Colonic mucosa (tissue), 4 donors: ENCODE measurements around the gene DPF3. TPM values are rescaled to one million over a fixed set of nuclear protein-coding genes. Genes with fewer than 3 reads are reported as not detected.
"Not testable (repeated sequence)": the region's sequence is repeated elsewhere in the genome, so short reads cannot be mapped to it uniquely, and the experiment has no call there.

Source experiments
- DNase-seq: peaks from one replicate; pipeline ENCODE4 v3.0.0-alpha.2; 2020
- H3K27ac ChIP-seq: fragments of 200-600 bp; one replicate; pipeline ENCODE4 v1.8.0; 2021
- H3K27me3 ChIP-seq: fragments of 200-600 bp; one replicate; pipeline ENCODE4 v1.8.0; 2021
- H3K36me3 ChIP-seq: fragments of 200-600 bp; one replicate; pipeline ENCODE4 v1.8.0; 2021
- H3K4me1 ChIP-seq: fragments of 200-600 bp; one replicate; pipeline ENCODE4 v1.8.0; 2021; ENCODE audit warnings: mild to moderate bottlenecking
- H3K4me3 ChIP-seq: fragments of 200-600 bp; one replicate; pipeline ENCODE4 v1.8.0; 2021
- H3K9ac ChIP-seq, 2 donors: one replicate each; pipeline ENCODE4 v1.7.0; 2013; ENCODE audit warnings: control low read depth in 2 of 2, low read depth in 2 of 2, low read length in 2 of 2
- H3K9me3 ChIP-seq: fragments of 200-600 bp; one replicate; pipeline ENCODE4 v1.8.0; 2021
- intact Hi-C: fragments of 100-400 bp; cut with DNase I; formaldehyde crosslinking; loops from one replicate; pipeline ENCODE4 v1.14.1; 2022
- total RNA-seq, 2 donors: library from RNA; stranded (reverse); fragmentation: NEBNext Ultra II Directional in 1 of 2; extraction: Animal tissue kit (Norgen Biotek cat#: 25700) in 1 of 2; gene quantifications; one replicate each; pipeline ENCODE4 v1.2.1, GENCODE V29; 2021
- TF ChIP-seq, protein P1 (sequence below): fragments of 200-600 bp; IDR thresholded peaks from one replicate; pipeline ENCODE4 v1.8.0; 2022; ENCODE audit warnings: antibody characterized with exemption, mild to moderate bottlenecking
- donor health status: healthy.
- donor health status: DM: no; HTN: no; CAD: no.
- donor health status: DM: no; HTN: no; CAD: no.

DPF3 gene
- total RNA-seq, 2 donors from 2014 or later = 6.7 to 14.0 TPM

DNA sequence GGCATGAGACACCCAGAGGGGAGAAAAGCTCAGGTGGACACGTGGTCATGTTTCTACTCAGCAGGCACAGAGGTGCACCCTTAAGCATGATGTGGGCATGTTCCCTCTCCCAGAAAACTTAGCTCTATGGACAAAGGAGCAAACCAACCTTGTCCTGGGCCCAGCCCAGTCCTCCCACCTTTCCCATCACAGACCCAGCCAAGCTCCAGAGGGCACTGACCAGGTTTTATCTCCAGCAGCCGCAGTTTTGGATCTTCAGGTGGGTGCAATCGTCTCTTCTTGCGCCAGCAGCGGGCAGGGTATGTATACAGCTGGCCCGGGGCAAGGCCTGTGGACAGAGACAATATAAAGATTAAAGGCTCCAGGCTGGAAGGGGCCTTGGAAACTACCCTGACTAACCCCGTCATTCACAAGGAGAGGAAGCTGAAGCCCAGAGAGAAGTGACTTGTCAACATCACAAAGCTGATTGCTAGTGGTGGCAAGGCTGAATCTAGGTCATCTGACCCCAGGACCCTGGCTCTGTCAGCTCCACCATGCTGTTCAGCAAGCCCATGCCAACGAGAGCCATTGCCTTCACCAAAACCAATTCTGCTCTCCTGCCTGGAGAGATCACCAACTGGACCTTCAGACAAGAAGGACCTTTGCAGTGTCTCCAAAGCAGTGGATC, 140.7 kb downstream of the DPF3 start:
- Histone ChIP-seq H3K36me3 (no peaks in the 10 kb centered on the region), H3K27me3 (no peaks in the 10 kb centered on the region), H3K9me3 (no peaks in the 10 kb centered on the region), H3K9ac (no peak overlapping the region), H3K4me1 (no peaks in the 10 kb centered on the region), H3K27ac (no peak overlapping the region), H3K4me3 (no peak overlapping the region)
- DNase-seq = peak; percentile 10
- intact Hi-C loops = no loop called here
- TF ChIP-seq, protein P1, sequence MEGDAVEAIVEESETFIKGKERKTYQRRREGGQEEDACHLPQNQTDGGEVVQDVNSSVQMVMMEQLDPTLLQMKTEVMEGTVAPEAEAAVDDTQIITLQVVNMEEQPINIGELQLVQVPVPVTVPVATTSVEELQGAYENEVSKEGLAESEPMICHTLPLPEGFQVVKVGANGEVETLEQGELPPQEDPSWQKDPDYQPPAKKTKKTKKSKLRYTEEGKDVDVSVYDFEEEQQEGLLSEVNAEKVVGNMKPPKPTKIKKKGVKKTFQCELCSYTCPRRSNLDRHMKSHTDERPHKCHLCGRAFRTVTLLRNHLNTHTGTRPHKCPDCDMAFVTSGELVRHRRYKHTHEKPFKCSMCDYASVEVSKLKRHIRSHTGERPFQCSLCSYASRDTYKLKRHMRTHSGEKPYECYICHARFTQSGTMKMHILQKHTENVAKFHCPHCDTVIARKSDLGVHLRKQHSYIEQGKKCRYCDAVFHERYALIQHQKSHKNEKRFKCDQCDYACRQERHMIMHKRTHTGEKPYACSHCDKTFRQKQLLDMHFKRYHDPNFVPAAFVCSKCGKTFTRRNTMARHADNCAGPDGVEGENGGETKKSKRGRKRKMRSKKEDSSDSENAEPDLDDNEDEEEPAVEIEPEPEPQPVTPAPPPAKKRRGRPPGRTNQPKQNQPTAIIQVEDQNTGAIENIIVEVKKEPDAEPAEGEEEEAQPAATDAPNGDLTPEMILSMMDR = no peak

DNA sequence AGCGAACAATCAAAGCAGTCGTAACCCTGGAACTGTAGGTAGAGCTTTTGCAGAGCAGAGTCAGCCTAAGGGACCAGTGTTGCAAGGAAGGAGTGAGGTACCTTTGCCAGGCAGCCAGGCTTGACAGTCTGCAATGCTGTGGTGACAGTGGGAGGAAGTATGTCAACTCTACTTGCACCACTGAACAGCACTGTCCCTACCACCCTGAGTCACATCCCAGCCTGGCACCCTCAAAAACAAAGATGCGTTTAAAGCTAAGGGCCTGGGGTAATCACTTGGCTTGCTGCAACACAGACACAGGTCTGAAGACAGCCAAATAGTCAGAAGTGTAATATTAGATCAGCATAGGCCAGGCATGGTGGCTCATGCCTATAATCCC, 141.9 kb downstream of the DPF3 start:
- no peak overlapping the region for H3K27ac ChIP-seq
- H3K36me3 ChIP-seq = no peaks in the 10 kb centered on the region
- intact Hi-C loops = no loop called here
- no peak overlapping the region for H3K4me3 ChIP-seq
- H3K9me3 ChIP-seq = no peaks in the 10 kb centered on the region
- H3K27me3 ChIP-seq = no peaks in the 10 kb centered on the region
- TF ChIP-seq, protein P1 = no peak
- no peak overlapping the region for H3K9ac ChIP-seq
- DNase-seq = peak; percentile 8
- H3K4me1 ChIP-seq = no peaks in the 10 kb centered on the region

DNA sequence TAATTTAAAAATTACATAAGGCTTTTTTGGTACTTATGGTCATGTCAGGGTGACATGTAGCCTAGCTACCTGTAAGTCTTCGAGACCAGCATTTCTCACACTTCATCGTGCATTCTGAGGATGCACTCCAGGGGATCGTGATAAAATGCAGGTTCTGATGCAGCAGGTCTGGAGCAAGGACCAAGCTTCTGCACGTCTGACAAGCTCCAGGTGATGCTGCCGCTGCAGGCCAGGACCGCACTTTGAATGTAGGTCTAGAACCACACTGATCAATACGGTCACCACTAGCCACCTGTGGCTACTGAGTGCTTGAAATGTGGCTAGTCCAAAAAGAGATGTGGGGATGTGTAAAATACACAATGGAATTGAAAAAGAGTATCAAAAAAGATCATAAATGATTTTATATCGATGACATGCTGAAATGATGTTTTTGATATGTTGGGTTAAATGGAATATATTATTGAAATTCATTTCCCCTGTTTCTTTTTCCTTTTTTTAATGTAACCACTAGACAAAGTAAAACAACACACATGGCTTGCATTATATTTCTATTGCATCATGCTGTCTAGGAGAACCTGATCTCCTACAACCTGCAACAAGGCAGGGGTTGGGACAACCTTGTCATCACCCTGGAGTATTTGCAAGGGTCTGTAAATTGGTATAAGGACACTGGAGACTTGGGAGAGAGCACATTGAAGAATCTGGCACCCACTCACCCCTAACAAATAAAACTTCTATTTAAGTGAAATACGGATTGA, 142.4 kb downstream of the DPF3 start:
- TF ChIP-seq, protein P1 = no peak
- H3K9me3 ChIP-seq = no peaks in the 10 kb centered on the region
- no peaks in the 10 kb centered on the region for H3K4me1 ChIP-seq
- no peak overlapping the region for H3K27ac ChIP-seq
- H3K9ac ChIP-seq = no peak overlapping the region
- H3K27me3 ChIP-seq = no peaks in the 10 kb centered on the region
- H3K36me3 ChIP-seq = no peaks in the 10 kb centered on the region
- intact Hi-C loops = no loop called here
- DNase-seq = peak; percentile 12
- H3K4me3 ChIP-seq = no peak overlapping the region

DNA sequence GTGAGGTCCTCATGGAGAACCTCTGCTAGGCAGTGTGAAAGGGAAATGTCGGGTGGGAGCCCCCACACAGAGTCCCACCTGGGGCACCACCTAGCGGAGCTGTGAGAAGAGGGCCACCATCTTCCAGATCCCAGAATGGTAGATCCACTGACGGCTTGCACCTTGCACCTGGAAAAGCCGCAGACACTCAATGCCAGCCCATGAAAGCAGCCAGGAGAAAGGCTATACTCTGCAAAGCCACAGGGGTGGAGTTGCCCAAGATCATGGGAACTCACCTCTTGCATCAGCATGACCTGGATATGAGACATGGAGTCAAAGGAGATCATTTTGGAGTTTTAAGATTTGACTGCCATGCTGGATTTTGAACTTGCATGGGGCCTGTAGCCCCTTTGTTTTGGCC, 145.0 kb downstream of the DPF3 start:
- H3K9ac ChIP-seq, H3K9me3 ChIP-seq, H3K27ac ChIP-seq, intact Hi-C loops, H3K4me1 ChIP-seq, H3K36me3 ChIP-seq, H3K27me3 ChIP-seq, H3K4me3 ChIP-seq: not testable (repeated sequence)
- DNase-seq = peak; percentile 12

DNA sequence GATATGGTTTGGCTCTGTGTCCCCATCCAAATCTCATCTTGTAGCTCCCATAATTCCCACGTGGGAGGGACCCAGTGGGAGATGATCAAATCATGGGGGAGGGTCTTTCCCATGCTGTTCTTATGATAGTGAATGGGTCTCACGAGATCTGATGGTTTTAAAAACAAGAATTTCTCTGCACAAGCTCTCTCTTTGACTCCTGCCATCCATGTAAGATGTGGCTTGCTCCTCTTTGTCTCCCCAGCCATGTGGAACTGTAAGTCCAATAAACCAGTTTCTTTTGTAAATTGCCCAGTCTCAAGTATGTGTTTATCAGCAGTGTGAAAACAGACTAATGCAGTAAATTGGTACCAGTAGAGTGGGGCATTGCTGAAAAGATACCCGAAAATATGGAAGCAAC, 146.2 kb downstream of the DPF3 start:
- TF ChIP-seq, protein P1 = no peak
- Histone ChIP-seq H3K27ac (no peak overlapping the region), H3K4me1 (no peaks in the 10 kb centered on the region), H3K9me3 (no peaks in the 10 kb centered on the region), H3K9ac (no peak overlapping the region), H3K36me3 (no peaks in the 10 kb centered on the region), H3K4me3 (no peak overlapping the region), H3K27me3 (no peaks in the 10 kb centered on the region)
- DNase-seq = peak; percentile 4
- intact Hi-C loops = no loop called here
